ENCODE measurements around the gene PHF8. TPM values are rescaled to one million over a fixed set of nuclear protein-coding genes. Genes with fewer than 3 reads are reported as not detected.

Gene PHF8
- total RNA-seq, 1 donor from 2014 or later: 36.0 TPM

- H3K9me3 Mint-ChIP-seq: peaks cover 20% of the 10 kb centered on the region
- no peaks in the 10 kb centered on the region for H3K27me3 Mint-ChIP-seq
Observed at GRCh38 chrX:53900623-53901022, 143.7 kb downstream of the PHF8 start.

GRCh38 chrX:53895270-53895669 lies 149.0 kb downstream of the PHF8 start:
- H3K4me3 Mint-ChIP-seq: no peak overlapping the region
- no peaks in the 10 kb centered on the region for H3K27me3 Mint-ChIP-seq
- no peaks in the 10 kb centered on the region for H3K36me3 Mint-ChIP-seq
- peaks cover 21% of the 10 kb centered on the region for H3K9me3 Mint-ChIP-seq
- DNase-seq (ENCODE audit: extremely low spot score, unreplicated experiment): no peak
- no peak for TF ChIP-seq CTCF (conservative IDR thresholded peaks at IDR 0.05)
- no peak overlapping the region for H3K27ac Mint-ChIP-seq
- H3K4me1 Mint-ChIP-seq (ENCODE audit: unreplicated experiment): no peaks in the 10 kb centered on the region

More at GRCh38 chrX:53900623-53901022, 143.7 kb downstream of the PHF8 start:
- H3K27ac Mint-ChIP-seq: no peak overlapping the region
- no peak for TF ChIP-seq CTCF (conservative IDR thresholded peaks at IDR 0.05)
- H3K4me3 Mint-ChIP-seq: no peak overlapping the region
- H3K36me3 Mint-ChIP-seq: no peaks in the 10 kb centered on the region
- no peaks in the 10 kb centered on the region for H3K4me1 Mint-ChIP-seq (ENCODE audit: unreplicated experiment)
- DNase-seq (ENCODE audit: extremely low spot score, unreplicated experiment): no peak

Other genes with a start within 250 kb of the PHF8 start
- gene FAM120C, start 138.8 kb upstream of the PHF8 start, total RNA-seq (ENCODE audit: low replicate concordance): 6.4 and 12.7 TPM in 2 replicates

Measured in type B pancreatic cell (in vitro differentiated cells).